Neural progenitor cell (in vitro differentiated cells): Measurements from ENCODE around the gene CUL1. TPM values are rescaled to one million over a fixed set of nuclear protein-coding genes. Genes with fewer than 3 reads are reported as not detected.

Experiments
- DNase-seq: peaks from one replicate; pipeline ENCODE4 v3.0.0-alpha.2; 2016; ENCODE audit warnings: low spot score
- H2AFZ ChIP-seq: fragments of 200-600 bp; sonication (generic); replicated peaks from 2 replicates; pipeline ENCODE4 v1.6.1; 2016; ENCODE audit warnings: antibody characterized with exemption
- H3F3A ChIP-seq: fragments of 200-600 bp; sonication (generic); 2 replicates; pipeline ENCODE4 v1.6.1; 2016; ENCODE audit warnings: antibody characterized with exemption, low read depth
- H3K27ac ChIP-seq: fragments of 200-600 bp; sonication (generic); 2 replicates; pipeline ENCODE4 v1.5.1; 2016; ENCODE audit warnings: mild to moderate bottlenecking
- H3K27me3 ChIP-seq: fragments of 200-600 bp; sonication (generic); 2 replicates; pipeline ENCODE4 v1.6.1; 2016; ENCODE audit warnings: mild to moderate bottlenecking, moderate library complexity
- H3K36me3 ChIP-seq: fragments of 200-600 bp; sonication (generic); 2 replicates; pipeline ENCODE4 v1.5.1; 2016
- H3K4me1 ChIP-seq: fragments of 200-600 bp; sonication (generic); 2 replicates; pipeline ENCODE4 v1.6.1; 2016; ENCODE audit warnings: mixed run types
- H3K4me2 ChIP-seq: fragments of 200-600 bp; sonication (generic); 2 replicates; pipeline ENCODE4 v1.6.1; 2016
- H3K4me3 ChIP-seq: fragments of 200-600 bp; sonication (generic); 2 replicates; pipeline ENCODE4 v1.5.1; 2016
- H3K79me2 ChIP-seq: fragments of 200-600 bp; sonication (generic); 2 replicates; pipeline ENCODE4 v1.6.1; 2016; ENCODE audit warnings: low read depth
- H3K9ac ChIP-seq: fragments of 200-600 bp; sonication (generic); 2 replicates; pipeline ENCODE4 v1.6.1; 2016
- H3K9me3 ChIP-seq: fragments of 200-600 bp; sonication (generic); 2 replicates; pipeline ENCODE4 v1.5.1; 2016; ENCODE audit warnings: low read depth
- H4K20me1 ChIP-seq: fragments of 200-600 bp; sonication (generic); 2 replicates; pipeline ENCODE4 v1.6.1; 2016; ENCODE audit warnings: low read depth
- H3K27ac Mint-ChIP-seq: 3 replicates; pipeline ENCODE4 v1.8.0; 2021; ENCODE audit warnings: mixed read lengths
- H3K27me3 Mint-ChIP-seq: 2 replicates; pipeline ENCODE4 v1.8.0; 2022; ENCODE audit warnings: low read depth, mild to moderate bottlenecking, inconsistent platforms, moderate library complexity, mixed read lengths; ENCODE audit not compliant: insufficient read depth
- H3K36me3 Mint-ChIP-seq: 3 replicates; pipeline ENCODE4 v1.8.0; 2021; ENCODE audit warnings: mixed read lengths
- H3K4me1 Mint-ChIP-seq: 3 replicates; pipeline ENCODE4 v1.8.0; 2021; ENCODE audit warnings: mixed read lengths
- H3K4me3 Mint-ChIP-seq: 3 replicates; pipeline ENCODE4 v1.8.0; 2021; ENCODE audit warnings: mild to moderate bottlenecking, moderate library complexity, mixed read lengths
- H3K9me3 Mint-ChIP-seq: 3 replicates; pipeline ENCODE4 v1.8.0; 2020; ENCODE audit warnings: mixed read lengths
- CTCF ChIP-seq: fragments of 200-600 bp; sonication (generic); IDR thresholded peaks from 2 replicates; pipeline ENCODE4 v1.5.1; 2017; ENCODE audit warnings: antibody characterized with exemption, mild to moderate bottlenecking
- EZH2 ChIP-seq: fragments of 200-600 bp; sonication (generic); IDR thresholded peaks from 2 replicates; pipeline ENCODE4 v1.6.1; 2017; ENCODE audit warnings: antibody characterized with exemption, mild to moderate bottlenecking, moderate library complexity
- EZH2phosphoT487 ChIP-seq: fragments of 200-600 bp; sonication (generic); IDR thresholded peaks from 2 replicates; pipeline ENCODE4 v1.6.1; 2017; ENCODE audit warnings: antibody characterized with exemption
- small RNA-seq: library from RNA; depleted of rRNA; stranded (forward); fragments of <200 nt; gene quantifications from one replicate; pipeline ENCODE3, GENCODE V24; 2015
- total RNA-seq: library from RNA; depleted of rRNA; stranded (reverse); fragments of >200 nt; gene quantifications from 2 replicates; pipeline ENCODE4 v1.2.3, GENCODE V29; 2015; ENCODE audit warnings: low replicate concordance

Gene CUL1
- total RNA-seq, 1 donor from 2014 or later: 89.3 TPM

- peaks cover 81% of the 10 kb centered on the region for H4K20me1 ChIP-seq
- no peak overlapping the region for H3K27ac ChIP-seq
- H3K9ac ChIP-seq: no peak overlapping the region
- Mint-ChIP-seq H3K36me3 (peaks cover 17% of the 10 kb centered on the region), H3K9me3 (no peaks in the 10 kb centered on the region), H3K4me1 (peaks cover 40% of the 10 kb centered on the region), H3K27me3 (no peaks in the 10 kb centered on the region), H3K27ac (peak overlapping the region; percentile 70), H3K4me3 (no peak overlapping the region)
- peaks cover 97% of the 10 kb centered on the region for H3K79me2 ChIP-seq
- H3K4me2 ChIP-seq: no peak overlapping the region
- no peak for DNase-seq
- H3K4me1 ChIP-seq: peaks cover 46% of the 10 kb centered on the region
- H3K27me3 ChIP-seq: no peaks in the 10 kb centered on the region
- TF ChIP-seq EZH2phosphoT487: no peak
- no peak for TF ChIP-seq CTCF
- TF ChIP-seq EZH2: no peak
- peaks cover 16% of the 10 kb centered on the region for H3F3A ChIP-seq
- no peak overlapping the region for H2AFZ ChIP-seq
- H3K36me3 ChIP-seq: peaks cover 12% of the 10 kb centered on the region
- H3K4me3 ChIP-seq: no peak overlapping the region
- no peaks in the 10 kb centered on the region for H3K9me3 ChIP-seq
Measured at GRCh38 chr7:148847815-148848734, 149.4 kb downstream of the CUL1 start.

GRCh38 chr7:148849393-148850098 lies 150.8 kb downstream of the CUL1 start:
- Histone ChIP-seq H3K36me3 (peaks cover 11% of the 10 kb centered on the region), H3K27me3 (no peaks in the 10 kb centered on the region), H3K9me3 (no peaks in the 10 kb centered on the region), H3K4me3 (no peak overlapping the region), H3K9ac (no peak overlapping the region), H4K20me1 (peaks cover 95% of the 10 kb centered on the region), H3F3A (peaks cover 16% of the 10 kb centered on the region), H3K27ac (peak overlapping the region; percentile 48), H3K4me2 (peak overlapping the region; percentile 44), H2AFZ (no peak overlapping the region), H3K79me2 (peaks cover 100% of the 10 kb centered on the region), H3K4me1 (peaks cover 46% of the 10 kb centered on the region)
- Mint-ChIP-seq H3K4me3 (no peak overlapping the region), H3K9me3 (no peaks in the 10 kb centered on the region), H3K36me3 (peaks cover 22% of the 10 kb centered on the region), H3K27ac (no peak overlapping the region), H3K27me3 (no peaks in the 10 kb centered on the region), H3K4me1 (peaks cover 40% of the 10 kb centered on the region)
- peak; percentile 23 for DNase-seq
- TF ChIP-seq CTCF (no peak), EZH2phosphoT487 (no peak), EZH2 (no peak)

GRCh38 chr7:148850564-148850963 lies 151.9 kb downstream of the CUL1 start:
- H3K4me2 ChIP-seq: no peak overlapping the region
- peaks cover 24% of the 10 kb centered on the region for H3K36me3 Mint-ChIP-seq
- no peak overlapping the region for H3K9ac ChIP-seq
- no peak overlapping the region for H3K27ac Mint-ChIP-seq
- no peak overlapping the region for H3K27ac ChIP-seq
- H3F3A ChIP-seq: peaks cover 16% of the 10 kb centered on the region
- TF ChIP-seq CTCF (no peak), EZH2phosphoT487 (no peak), EZH2 (no peak)
- H3K27me3 Mint-ChIP-seq: no peaks in the 10 kb centered on the region
- H2AFZ ChIP-seq: no peak overlapping the region
- DNase-seq: no peak
- H4K20me1 ChIP-seq: peaks cover 97% of the 10 kb centered on the region
- no peak overlapping the region for H3K4me3 Mint-ChIP-seq
- H3K9me3 ChIP-seq: no peaks in the 10 kb centered on the region
- H3K9me3 Mint-ChIP-seq: no peaks in the 10 kb centered on the region
- peaks cover 100% of the 10 kb centered on the region for H3K79me2 ChIP-seq
- peaks cover 40% of the 10 kb centered on the region for H3K4me1 Mint-ChIP-seq
- peaks cover 46% of the 10 kb centered on the region for H3K4me1 ChIP-seq
- peaks cover 7% of the 10 kb centered on the region for H3K36me3 ChIP-seq
- no peaks in the 10 kb centered on the region for H3K27me3 ChIP-seq
- no peak overlapping the region for H3K4me3 ChIP-seq

Small RNA genes within 50 kb of the gene (small RNA-seq; reads per million reads assigned to genes)
- gene RNU7-20P: not detected

Other genes starting within 250 kb of the CUL1 start
- gene C7orf33, start 108.1 kb upstream of the CUL1 start, total RNA-seq: not detected in 2 replicates
- 86.7 and 112 TPM in 2 replicates for gene EZH2, start 185.4 kb downstream of the CUL1 start, total RNA-seq